ENCODE measurements around the gene LILRA1. TPM values are rescaled to one million over a fixed set of nuclear protein-coding genes. Genes with fewer than 3 reads are reported as not detected.

Gene LILRA1
- total RNA-seq, 3 donors from 2014 or later, result 0.44 to 1.8 (median 0.66) TPM

DNA sequence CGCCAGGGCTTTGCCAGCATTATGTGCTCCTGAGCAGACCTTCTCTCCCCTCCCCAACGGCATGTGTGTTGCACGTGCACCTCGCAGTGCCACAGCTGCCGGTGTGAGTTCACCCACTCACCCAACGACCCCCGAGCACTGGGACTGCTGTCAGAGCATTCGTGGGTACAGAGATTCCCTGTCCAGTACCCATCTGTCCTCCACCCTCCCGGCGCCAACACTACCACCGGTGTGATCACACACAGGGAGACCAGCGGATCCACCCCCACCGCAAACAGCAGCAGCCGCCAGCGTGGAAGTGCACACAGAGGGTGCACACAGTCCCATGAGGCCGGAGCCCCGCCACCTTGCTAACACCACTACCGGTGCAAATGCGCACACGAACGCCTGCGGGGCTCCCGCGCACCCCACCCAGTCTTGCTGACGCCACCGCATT is 15.9 kb downstream of the LILRA1 start:
- TF ChIP-seq POLR2AphosphoS5 (IDR thresholded peaks at IDR 0.05) (no peak), POLR2A (IDR thresholded peaks at IDR 0.05) (no peak)
- TF ChIP-seq, protein P1, sequence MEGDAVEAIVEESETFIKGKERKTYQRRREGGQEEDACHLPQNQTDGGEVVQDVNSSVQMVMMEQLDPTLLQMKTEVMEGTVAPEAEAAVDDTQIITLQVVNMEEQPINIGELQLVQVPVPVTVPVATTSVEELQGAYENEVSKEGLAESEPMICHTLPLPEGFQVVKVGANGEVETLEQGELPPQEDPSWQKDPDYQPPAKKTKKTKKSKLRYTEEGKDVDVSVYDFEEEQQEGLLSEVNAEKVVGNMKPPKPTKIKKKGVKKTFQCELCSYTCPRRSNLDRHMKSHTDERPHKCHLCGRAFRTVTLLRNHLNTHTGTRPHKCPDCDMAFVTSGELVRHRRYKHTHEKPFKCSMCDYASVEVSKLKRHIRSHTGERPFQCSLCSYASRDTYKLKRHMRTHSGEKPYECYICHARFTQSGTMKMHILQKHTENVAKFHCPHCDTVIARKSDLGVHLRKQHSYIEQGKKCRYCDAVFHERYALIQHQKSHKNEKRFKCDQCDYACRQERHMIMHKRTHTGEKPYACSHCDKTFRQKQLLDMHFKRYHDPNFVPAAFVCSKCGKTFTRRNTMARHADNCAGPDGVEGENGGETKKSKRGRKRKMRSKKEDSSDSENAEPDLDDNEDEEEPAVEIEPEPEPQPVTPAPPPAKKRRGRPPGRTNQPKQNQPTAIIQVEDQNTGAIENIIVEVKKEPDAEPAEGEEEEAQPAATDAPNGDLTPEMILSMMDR (IDR thresholded peaks at IDR 0.05), result no peak
- no peak for DNase-seq (ENCODE audit: low spot score in 2 of 2)
- intact Hi-C loops (cut with DNase I; ENCODE audit: low total_unique reads), result no loop called here
- no peak overlapping the region for H3K27ac ChIP-seq
- no peaks in the 10 kb centered on the region for H3K27me3 ChIP-seq
- H3K36me3 ChIP-seq, result no peaks in the 10 kb centered on the region
- no peak overlapping the region for H3K4me3 ChIP-seq
- H3K9me3 ChIP-seq, result peaks cover 10 to 35% of the 10 kb centered on the region in 2 donors
- H3K4me1 ChIP-seq, result no peaks in the 10 kb centered on the region

DNA sequence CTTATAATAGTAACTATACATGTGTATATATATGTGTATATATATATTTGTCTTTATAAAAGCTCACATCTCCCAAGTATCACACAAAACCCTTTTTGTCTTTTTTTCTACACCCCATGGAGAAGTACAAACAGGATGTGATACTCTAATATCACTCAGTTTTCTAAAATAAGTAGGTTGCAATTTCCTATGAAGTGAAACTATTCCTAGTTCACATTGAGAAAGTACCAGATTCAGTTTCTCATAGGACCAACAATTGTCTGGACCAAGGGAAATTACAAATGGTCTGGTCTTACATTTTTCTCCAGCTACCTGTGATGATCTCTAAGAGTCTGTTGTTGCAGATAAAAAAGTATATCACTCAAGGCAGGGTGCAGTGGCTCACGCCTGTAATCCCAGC is 19.0 kb downstream of the LILRA1 start:
- DNase-seq (ENCODE audit: low spot score in 2 of 2), result no peak
- Histone ChIP-seq H3K27ac (no peak overlapping the region), H3K4me3 (no peak overlapping the region), H3K36me3 (no peaks in the 10 kb centered on the region), H3K9me3 (peaks cover 17 to 28% of the 10 kb centered on the region in 2 donors), H3K27me3 (no peaks in the 10 kb centered on the region), H3K4me1 (no peaks in the 10 kb centered on the region)
- TF ChIP-seq POLR2AphosphoS5 (IDR thresholded peaks at IDR 0.05), result no peak
- TF ChIP-seq POLR2A (IDR thresholded peaks at IDR 0.05), result no peak
- TF ChIP-seq, protein P1 (IDR thresholded peaks at IDR 0.05), result no peak
- intact Hi-C loops (cut with DNase I; ENCODE audit: low total_unique reads), result no loop called here

DNA sequence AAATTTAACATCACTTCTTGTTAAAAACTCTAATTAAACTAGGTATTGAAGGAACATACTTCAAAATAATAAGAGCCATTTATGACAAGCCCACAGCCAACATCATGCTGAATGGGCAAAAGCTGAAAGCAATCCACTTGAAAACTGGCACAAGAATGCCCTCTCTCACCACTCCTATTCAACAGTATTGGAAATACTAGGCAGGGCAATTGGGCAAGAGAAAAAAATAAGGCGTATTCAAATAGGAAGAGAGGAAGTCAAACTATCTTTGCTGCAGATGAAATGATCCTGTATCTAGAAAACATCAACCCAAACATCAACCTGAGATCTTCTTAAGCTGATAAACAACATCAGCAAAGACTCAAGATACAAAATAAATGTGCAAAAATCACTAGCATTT is 21.3 kb downstream of the LILRA1 start:
- intact Hi-C loops (cut with DNase I; ENCODE audit: low total_unique reads), result loop anchor here (5.0 kb wide), 1 partner anchor 343 kb away; no protein-coding TSS in a partner anchor
- Histone ChIP-seq H3K4me1 (no peaks in the 10 kb centered on the region), H3K27ac (no peak overlapping the region), H3K4me3 (no peak overlapping the region), H3K27me3 (no peaks in the 10 kb centered on the region), H3K9me3 (peaks cover 12 to 25% of the 10 kb centered on the region in 2 donors), H3K36me3 (no peaks in the 10 kb centered on the region)
- TF ChIP-seq POLR2A (IDR thresholded peaks at IDR 0.05) (no peak), POLR2AphosphoS5 (IDR thresholded peaks at IDR 0.05) (no peak)
- TF ChIP-seq, protein P1 (IDR thresholded peaks at IDR 0.05), result no peak
- no peak for DNase-seq (ENCODE audit: low spot score in 2 of 2)

DNA sequence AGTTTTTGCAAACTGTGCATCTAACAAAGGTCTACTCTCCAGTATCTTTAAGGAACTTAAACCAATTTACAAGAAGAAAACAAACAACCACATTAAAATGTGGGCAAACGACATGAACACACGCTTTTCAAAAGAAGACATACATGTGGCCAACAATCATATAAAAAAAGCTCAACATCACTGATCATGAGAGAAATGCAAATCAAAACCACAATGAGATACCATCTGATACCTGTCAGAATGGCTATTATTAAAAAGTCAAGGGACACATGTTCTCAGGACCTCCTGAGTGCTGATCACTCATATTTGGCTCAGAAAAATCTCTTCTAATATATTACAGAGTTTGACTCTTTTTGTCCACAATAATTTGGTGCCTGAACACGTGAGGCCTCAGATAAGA is 22.6 kb downstream of the LILRA1 start:
- Histone ChIP-seq H3K4me3 (no peak overlapping the region), H3K9me3 (peaks cover 7 to 19% of the 10 kb centered on the region in 2 donors), H3K4me1 (no peaks in the 10 kb centered on the region), H3K27me3 (no peaks in the 10 kb centered on the region), H3K36me3 (no peaks in the 10 kb centered on the region), H3K27ac (no peak overlapping the region)
- DNase-seq (ENCODE audit: low spot score in 2 of 2), result no peak
- intact Hi-C loops (cut with DNase I; ENCODE audit: low total_unique reads), result loop anchor here (5.0 kb wide), 1 partner anchor 341 kb away; no protein-coding TSS in a partner anchor
- TF ChIP-seq POLR2A (IDR thresholded peaks at IDR 0.05) (no peak), POLR2AphosphoS5 (IDR thresholded peaks at IDR 0.05) (no peak)
- TF ChIP-seq, protein P1 (IDR thresholded peaks at IDR 0.05), result no peak

DNA sequence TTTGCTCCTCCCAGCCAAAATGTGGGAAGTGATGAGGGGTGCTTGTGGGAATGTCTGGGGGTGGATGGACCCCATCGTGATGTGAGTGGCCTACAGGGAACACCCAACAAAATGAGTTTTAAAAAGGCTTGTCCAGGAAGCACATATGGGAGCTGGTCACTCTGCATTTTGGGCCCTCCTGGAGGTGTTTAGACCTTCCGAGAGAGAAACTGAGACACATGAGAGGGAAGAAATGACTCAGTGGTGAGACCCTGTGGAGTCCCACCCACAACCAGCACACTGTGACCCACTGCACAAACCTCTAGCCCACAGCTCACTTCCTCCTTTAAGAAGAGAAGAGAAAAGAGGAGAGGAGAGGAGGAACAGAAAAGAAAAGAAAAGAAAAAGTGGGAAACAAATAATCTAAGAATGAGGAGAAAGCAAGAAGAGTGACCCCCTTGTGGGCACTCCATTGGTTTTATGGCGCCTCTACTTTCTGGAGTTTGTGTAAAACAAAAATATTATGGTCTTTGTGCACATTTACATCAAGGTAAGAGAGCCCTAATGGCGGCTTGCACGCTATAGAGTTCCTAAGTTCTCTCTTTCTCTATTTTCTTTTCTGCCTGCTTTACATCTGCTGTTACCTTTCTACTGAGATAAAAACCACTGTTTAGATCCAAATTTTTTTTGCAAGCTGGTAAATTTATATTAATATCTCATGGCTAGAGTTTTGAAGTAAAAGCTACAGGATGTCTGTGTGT is 23.6 kb downstream of the LILRA1 start:
- Histone ChIP-seq H3K4me3 (no peak overlapping the region), H3K27ac (no peak overlapping the region), H3K36me3 (no peaks in the 10 kb centered on the region), H3K9me3 (peaks cover 7 to 10% of the 10 kb centered on the region in 2 donors), H3K4me1 (no peaks in the 10 kb centered on the region), H3K27me3 (no peaks in the 10 kb centered on the region)
- TF ChIP-seq POLR2A (IDR thresholded peaks at IDR 0.05) (no peak), POLR2AphosphoS5 (IDR thresholded peaks at IDR 0.05) (no peak)
- TF ChIP-seq, protein P1 (IDR thresholded peaks at IDR 0.05), result no peak
- DNase-seq (ENCODE audit: low spot score in 2 of 2), result no peak
- intact Hi-C loops (cut with DNase I; ENCODE audit: low total_unique reads), result loop anchor here (5.0 kb wide), 1 partner anchor 340 kb away; no protein-coding TSS in a partner anchor
